ENCODE measurements around the gene TBX15. TPM values are rescaled to one million over a fixed set of nuclear protein-coding genes. Genes with fewer than 3 reads are reported as not detected.

TBX15 gene
- total RNA-seq, 4 donors from 2014 or later: 3.3 to 10.8 (median 3.5) TPM

- Histone ChIP-seq H3K27ac (no peak overlapping the region), H3K9me3 (no peaks in the 10 kb centered on the region), H3K27me3 (no peaks in the 10 kb centered on the region), H3K4me1 (no peaks in the 10 kb centered on the region), H3K36me3 (no peaks in the 10 kb centered on the region), H3K4me3 (no peak overlapping the region)
- TF ChIP-seq EP300 (IDR thresholded peaks at IDR 0.05) (no peak), POLR2A (IDR thresholded peaks at IDR 0.05) (no peak), CTCF (IDR thresholded peaks at IDR 0.05) (no peak), POLR2AphosphoS5 (IDR thresholded peaks at IDR 0.05) (no peak)
- no peak for DNase-seq (ENCODE audit: low spot score in 2 of 2)
- WGBS: 78% methylated on average over 2 of the region's 2 CpGs
Measured at GRCh38 chr1:118868387-118868786, 119.8 kb downstream of the TBX15 start.

- Histone ChIP-seq H3K36me3 (no peaks in the 10 kb centered on the region), H3K27me3 (no peaks in the 10 kb centered on the region), H3K27ac (no peak overlapping the region), H3K4me1 (no peaks in the 10 kb centered on the region), H3K4me3 (no peak overlapping the region), H3K9me3 (no peaks in the 10 kb centered on the region)
- 70% methylated on average over 6 of the region's 6 CpGs for WGBS
- no peak for DNase-seq (ENCODE audit: low spot score in 2 of 2)
- TF ChIP-seq POLR2A (IDR thresholded peaks at IDR 0.05): no peak
- no peak for TF ChIP-seq EP300 (IDR thresholded peaks at IDR 0.05)
Measured at GRCh38 chr1:118866330-118866729, 121.8 kb downstream of the TBX15 start.

GRCh38 chr1:118863688-118864087 lies 124.5 kb downstream of the TBX15 start:
- Histone ChIP-seq H3K27me3 (no peaks in the 10 kb centered on the region), H3K27ac (no peak overlapping the region), H3K4me3 (no peak overlapping the region), H3K9me3 (no peaks in the 10 kb centered on the region), H3K36me3 (no peaks in the 10 kb centered on the region), H3K4me1 (no peaks in the 10 kb centered on the region)
- 77% methylated on average over 3 of the region's 3 CpGs for WGBS
- TF ChIP-seq EP300 (IDR thresholded peaks at IDR 0.05) (no peak), CTCF (IDR thresholded peaks at IDR 0.05) (no peak), POLR2A (IDR thresholded peaks at IDR 0.05) (no peak), POLR2AphosphoS5 (IDR thresholded peaks at IDR 0.05) (no peak)
- no peak for DNase-seq (ENCODE audit: low spot score in 2 of 2)

- H3K4me1 ChIP-seq: no peaks in the 10 kb centered on the region
- no peak overlapping the region for H3K27ac ChIP-seq
- no peaks in the 10 kb centered on the region for H3K9me3 ChIP-seq
- 89% methylated on average over 2 of the region's 2 CpGs for WGBS
- no peak for DNase-seq (ENCODE audit: low spot score in 2 of 2)
- no peak for TF ChIP-seq POLR2A (IDR thresholded peaks at IDR 0.05)
- TF ChIP-seq CTCF (IDR thresholded peaks at IDR 0.05): no peak
- no peak for TF ChIP-seq EP300 (IDR thresholded peaks at IDR 0.05)
- no peak for TF ChIP-seq POLR2AphosphoS5 (IDR thresholded peaks at IDR 0.05)
- H3K27me3 ChIP-seq: no peaks in the 10 kb centered on the region
- no peaks in the 10 kb centered on the region for H3K36me3 ChIP-seq
- H3K4me3 ChIP-seq: no peak overlapping the region
Measured at GRCh38 chr1:118862755-118863154, 125.4 kb downstream of the TBX15 start.

GRCh38 chr1:118861216-118861615 lies 126.9 kb downstream of the TBX15 start:
- Histone ChIP-seq H3K36me3 (no peaks in the 10 kb centered on the region), H3K27me3 (no peaks in the 10 kb centered on the region), H3K4me3 (no peak overlapping the region), H3K27ac (no peak overlapping the region), H3K4me1 (no peaks in the 10 kb centered on the region), H3K9me3 (no peaks in the 10 kb centered on the region)
- no peak for DNase-seq (ENCODE audit: low spot score in 2 of 2)
- no peak for TF ChIP-seq POLR2AphosphoS5 (IDR thresholded peaks at IDR 0.05)
- TF ChIP-seq EP300 (IDR thresholded peaks at IDR 0.05): no peak
- TF ChIP-seq POLR2A (IDR thresholded peaks at IDR 0.05): no peak
- TF ChIP-seq CTCF (IDR thresholded peaks at IDR 0.05): no peak

GRCh38 chr1:118859999-118860398 lies 128.1 kb downstream of the TBX15 start:
- no peak for TF ChIP-seq CTCF (IDR thresholded peaks at IDR 0.05)
- no peak for TF ChIP-seq EP300 (IDR thresholded peaks at IDR 0.05)
- TF ChIP-seq POLR2AphosphoS5 (IDR thresholded peaks at IDR 0.05): no peak
- no peak for TF ChIP-seq POLR2A (IDR thresholded peaks at IDR 0.05)
- no peak for DNase-seq (ENCODE audit: low spot score in 2 of 2)
- H3K4me1 ChIP-seq: no peaks in the 10 kb centered on the region
- no peaks in the 10 kb centered on the region for H3K9me3 ChIP-seq
- H3K4me3 ChIP-seq: no peak overlapping the region
- no peak overlapping the region for H3K27ac ChIP-seq
- H3K27me3 ChIP-seq: no peaks in the 10 kb centered on the region
- H3K36me3 ChIP-seq: no peaks in the 10 kb centered on the region
- 80% methylated on average over 3 of the region's 3 CpGs for WGBS

All from suprapubic skin (tissue), 4 donors.